NCI-H524 treated with DMSO at 0.1 percent for 48 hours (cell line): Measurements from ENCODE around the gene BLOC1S1.

Source experiments
- DNase-seq: peaks from one replicate; lab custom pipeline; 2025; lab: John Stamatoyannopoulos, UW

Gene BLOC1S1

GRCh38 chr12:55711786-55712553, 3.9 kb upstream of the BLOC1S1 start:
- no peak for DNase-seq

GRCh38 chr12:55712700-55713415, 3.0 kb upstream of the BLOC1S1 start:
- no peak for DNase-seq

GRCh38 chr12:55713721-55714120, 2.1 kb upstream of the BLOC1S1 start:
- no peak for DNase-seq

GRCh38 chr12:55715169-55715764, 579 bp upstream of the BLOC1S1 start:
- DNase-seq, result no peak

GRCh38 chr12:55716582-55716957, 724 bp downstream of the BLOC1S1 start:
- no peak for DNase-seq

GRCh38 chr12:55717011-55718007, 1.5 kb downstream of the BLOC1S1 start:
- DNase-seq, result peak; percentile 96

- DNase-seq, result no peak
Measured at GRCh38 chr12:55718015-55718414, 2.2 kb downstream of the BLOC1S1 start.

GRCh38 chr12:55718624-55719275, 2.9 kb downstream of the BLOC1S1 start:
- DNase-seq, result no peak

- DNase-seq, result no peak
Measured at GRCh38 chr12:55719371-55719770, 3.5 kb downstream of the BLOC1S1 start.

- DNase-seq, result peak; percentile 90
Measured at GRCh38 chr12:55720071-55720564, 4.3 kb downstream of the BLOC1S1 start, which contains the start of gene RDH5. Gene RDH5 (plus strand): TSS chr12:55720393. CDS start chr12:55721185, 792 bp downstream.

GRCh38 chr12:55720894-55721444, 5.1 kb downstream of the BLOC1S1 start:
- DNase-seq, result peak; percentile 91

- DNase-seq, result no peak
Measured at GRCh38 chr12:55721601-55722213, 5.9 kb downstream of the BLOC1S1 start.

GRCh38 chr12:55722948-55723347, 7.1 kb downstream of the BLOC1S1 start:
- no peak for DNase-seq

GRCh38 chr12:55723516-55724225, 7.8 kb downstream of the BLOC1S1 start:
- no peak for DNase-seq

- DNase-seq, result peak; percentile 34
Measured at GRCh38 chr12:55724226-55724939, 8.5 kb downstream of the BLOC1S1 start.

- DNase-seq, result no peak
Measured at GRCh38 chr12:55724940-55725309, 9.1 kb downstream of the BLOC1S1 start.

- no peak for DNase-seq
Measured at GRCh38 chr12:55725556-55725955, 9.7 kb downstream of the BLOC1S1 start.

- no peak for DNase-seq
Measured at GRCh38 chr12:55726971-55727370, 11.1 kb downstream of the BLOC1S1 start.

- DNase-seq, result no peak
Measured at GRCh38 chr12:55727643-55728185, 11.9 kb downstream of the BLOC1S1 start.
